Stomach (tissue), 4 donors: ENCODE results near the gene NFKB2.

Source experiments
- EP300 ChIP-seq: sonication (generic); formaldehyde crosslinking; IDR thresholded peaks from one replicate; pipeline ENCODE4 v1.6.1; 2017; ENCODE audit warnings: antibody characterized with exemption
- TF ChIP-seq, protein P1 (sequence below), 7 experiments: fragments of 450-650 bp in 4 of 7; fragments of 200-600 bp in 3 of 7; sonication (generic) in 3 of 7; IDR thresholded peaks; one replicate each; pipeline ENCODE4 v1.5.1; 2016 to 2019; ENCODE audit warnings: antibody characterized with exemption in 7 of 7, control low read depth in 2 of 7, mild to moderate bottlenecking in 1 of 7

GRCh38 chr10:102418622-102419268 lies 23.2 kb downstream of the NFKB2 start, which contains the start of gene PSD:
- TF ChIP-seq, protein P1, sequence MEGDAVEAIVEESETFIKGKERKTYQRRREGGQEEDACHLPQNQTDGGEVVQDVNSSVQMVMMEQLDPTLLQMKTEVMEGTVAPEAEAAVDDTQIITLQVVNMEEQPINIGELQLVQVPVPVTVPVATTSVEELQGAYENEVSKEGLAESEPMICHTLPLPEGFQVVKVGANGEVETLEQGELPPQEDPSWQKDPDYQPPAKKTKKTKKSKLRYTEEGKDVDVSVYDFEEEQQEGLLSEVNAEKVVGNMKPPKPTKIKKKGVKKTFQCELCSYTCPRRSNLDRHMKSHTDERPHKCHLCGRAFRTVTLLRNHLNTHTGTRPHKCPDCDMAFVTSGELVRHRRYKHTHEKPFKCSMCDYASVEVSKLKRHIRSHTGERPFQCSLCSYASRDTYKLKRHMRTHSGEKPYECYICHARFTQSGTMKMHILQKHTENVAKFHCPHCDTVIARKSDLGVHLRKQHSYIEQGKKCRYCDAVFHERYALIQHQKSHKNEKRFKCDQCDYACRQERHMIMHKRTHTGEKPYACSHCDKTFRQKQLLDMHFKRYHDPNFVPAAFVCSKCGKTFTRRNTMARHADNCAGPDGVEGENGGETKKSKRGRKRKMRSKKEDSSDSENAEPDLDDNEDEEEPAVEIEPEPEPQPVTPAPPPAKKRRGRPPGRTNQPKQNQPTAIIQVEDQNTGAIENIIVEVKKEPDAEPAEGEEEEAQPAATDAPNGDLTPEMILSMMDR (IDR thresholded peaks at IDR 0.05), result no peak
- TF ChIP-seq EP300, result no peak
